Muscle of leg (tissue), 11 donors: ENCODE data around the gene RNF166. TPM values are rescaled to one million over a fixed set of nuclear protein-coding genes. Genes with fewer than 3 reads are reported as not detected.

Experiments
- DNase-seq: peaks from one replicate; pipeline ENCODE4 v3.0.0; 2013
- H3K27ac ChIP-seq: one replicate; pipeline ENCODE4 v1.5.1; 2013; ENCODE audit warnings: mild to moderate bottlenecking, low read length, control low read depth
- H3K27me3 ChIP-seq: one replicate; pipeline ENCODE4 v1.6.1; 2013; ENCODE audit warnings: low read length; ENCODE audit not compliant: control insufficient read depth, insufficient read depth
- H3K36me3 ChIP-seq: one replicate; pipeline ENCODE4 v1.6.1; 2013; ENCODE audit warnings: low read length; ENCODE audit not compliant: control insufficient read depth, insufficient read depth
- H3K4me1 ChIP-seq: one replicate; pipeline ENCODE4 v1.6.1; 2013; ENCODE audit warnings: low read length; ENCODE audit not compliant: control insufficient read depth, insufficient read depth
- H3K4me3 ChIP-seq: one replicate; pipeline ENCODE4 v1.5.1; 2013; ENCODE audit warnings: low read length, control low read depth
- H3K9me3 ChIP-seq: replicated peaks from 2 replicates; pipeline ENCODE4 v1.6.1; 2013; ENCODE audit warnings: low read depth, low read length; ENCODE audit not compliant: control insufficient read depth
- WGBS: methylation state at CpG from one replicate; pipeline ENCODE4 v1.1.5; 2013; ENCODE audit warnings: missing lambda C conversion rate; ENCODE audit not compliant: insufficient coverage; 5-methylcytosine and 5-hydroxymethylcytosine counted together
- polyA plus RNA-seq, 8 donors: library from polyadenylated mRNA; unstranded; fragments of 120-200 nt; gene quantifications; one replicate each; pipeline versions ENCODE4 v1.2.1 to v1.2.3, GENCODE V29; 2013; ENCODE audit warnings: inconsistent platforms in 1 of 8, low replicate concordance in 1 of 8; ENCODE audit not compliant: insufficient read length in 8 of 8, insufficient read depth in 1 of 8
- total RNA-seq: library from RNA; stranded (reverse); fragments of 120-200 nt; gene quantifications from one replicate; pipeline ENCODE4 v1.2.4, GENCODE V29; 2013

The RNF166 gene
- total and polyA plus RNA-seq, 9 donors, result 13.9 to 21.8 (median 17.6) TPM

- DNase-seq, result no peak
- Histone ChIP-seq H3K9me3 (no peaks in the 10 kb centered on the region), H3K27me3 (no peaks in the 10 kb centered on the region), H3K4me3 (no peak overlapping the region), H3K4me1 (peaks cover 18% of the 10 kb centered on the region), H3K27ac (no peak overlapping the region), H3K36me3 (peaks cover 71% of the 10 kb centered on the region)
- WGBS, result 84% methylated on average over 11 of the region's 17 CpGs
These were observed 17.7 kb upstream of the RNF166 start for GRCh38 chr16:88723911-88724310.

- H3K9me3 ChIP-seq, result no peaks in the 10 kb centered on the region
- no peak for DNase-seq
- H3K4me3 ChIP-seq, result no peak overlapping the region
- 93% methylated on average over 7 of the region's 8 CpGs for WGBS
- H3K36me3 ChIP-seq, result peaks cover 75% of the 10 kb centered on the region
- no peaks in the 10 kb centered on the region for H3K27me3 ChIP-seq
- H3K27ac ChIP-seq, result no peak overlapping the region
- H3K4me1 ChIP-seq, result peaks cover 20% of the 10 kb centered on the region
These were observed 17.3 kb upstream of the RNF166 start for GRCh38 chr16:88723507-88723887.

GRCh38 chr16:88722784-88723506 is 16.7 kb upstream of the RNF166 start:
- DNase-seq, result no peak
- Histone ChIP-seq H3K4me1 (peaks cover 17% of the 10 kb centered on the region), H3K27me3 (no peaks in the 10 kb centered on the region), H3K27ac (no peak overlapping the region), H3K9me3 (no peaks in the 10 kb centered on the region), H3K4me3 (no peak overlapping the region), H3K36me3 (peaks cover 80% of the 10 kb centered on the region)
- 87% methylated on average over 37 of the region's 39 CpGs for WGBS

- DNase-seq, result no peak
- 91% methylated on average over 61 of the region's 61 CpGs for WGBS
- Histone ChIP-seq H3K36me3 (peaks cover 81% of the 10 kb centered on the region), H3K27me3 (no peaks in the 10 kb centered on the region), H3K27ac (no peak overlapping the region), H3K4me1 (peaks cover 12% of the 10 kb centered on the region), H3K4me3 (no peak overlapping the region), H3K9me3 (no peaks in the 10 kb centered on the region)
These were observed 15.9 kb upstream of the RNF166 start for GRCh38 chr16:88721815-88722755.

- peaks cover 12% of the 10 kb centered on the region for H3K4me1 ChIP-seq
These were observed 15.0 kb upstream of the RNF166 start for GRCh38 chr16:88721236-88721635.

GRCh38 chr16:88720396-88720970 is 14.3 kb upstream of the RNF166 start:
- Histone ChIP-seq H3K27ac (no peak overlapping the region), H3K36me3 (peaks cover 89% of the 10 kb centered on the region), H3K4me3 (no peak overlapping the region), H3K27me3 (no peaks in the 10 kb centered on the region), H3K4me1 (peaks cover 12% of the 10 kb centered on the region), H3K9me3 (no peaks in the 10 kb centered on the region)
- 79% methylated on average over 6 of the region's 23 CpGs for WGBS
- no peak for DNase-seq

More at GRCh38 chr16:88721236-88721635, 15.0 kb upstream of the RNF166 start:
- H3K9me3 ChIP-seq, result no peaks in the 10 kb centered on the region
- H3K27ac ChIP-seq, result no peak overlapping the region
- no peak for DNase-seq
- WGBS, result 82% methylated on average over 16 of the region's 17 CpGs
- H3K27me3 ChIP-seq, result no peaks in the 10 kb centered on the region
- peaks cover 89% of the 10 kb centered on the region for H3K36me3 ChIP-seq
- H3K4me3 ChIP-seq, result no peak overlapping the region

GRCh38 chr16:88719933-88720296 is 13.7 kb upstream of the RNF166 start:
- no peaks in the 10 kb centered on the region for H3K9me3 ChIP-seq
- H3K36me3 ChIP-seq, result peaks cover 89% of the 10 kb centered on the region
- no peaks in the 10 kb centered on the region for H3K27me3 ChIP-seq
- DNase-seq, result no peak
- peaks cover 12% of the 10 kb centered on the region for H3K4me1 ChIP-seq
- no peak overlapping the region for H3K4me3 ChIP-seq
- 96% methylated on average over 19 of the region's 19 CpGs for WGBS
- H3K27ac ChIP-seq, result no peak overlapping the region

GRCh38 chr16:88719267-88719932 is 13.2 kb upstream of the RNF166 start:
- peaks cover 89% of the 10 kb centered on the region for H3K36me3 ChIP-seq
- peak; percentile 66 for DNase-seq
- no peaks in the 10 kb centered on the region for H3K27me3 ChIP-seq
- no peaks in the 10 kb centered on the region for H3K9me3 ChIP-seq
- H3K4me1 ChIP-seq, result peaks cover 12% of the 10 kb centered on the region
- no peak overlapping the region for H3K27ac ChIP-seq
- 83% methylated on average over 20 of the region's 29 CpGs for WGBS
- H3K4me3 ChIP-seq, result no peak overlapping the region

- H3K27ac ChIP-seq, result no peak overlapping the region
- H3K27me3 ChIP-seq, result no peaks in the 10 kb centered on the region
- no peak for DNase-seq
- 87% methylated on average over 11 of the region's 11 CpGs for WGBS
- peaks cover 12% of the 10 kb centered on the region for H3K4me1 ChIP-seq
- H3K4me3 ChIP-seq, result no peak overlapping the region
- H3K9me3 ChIP-seq, result no peaks in the 10 kb centered on the region
- H3K36me3 ChIP-seq, result peaks cover 93% of the 10 kb centered on the region
These were observed 12.0 kb upstream of the RNF166 start for GRCh38 chr16:88718178-88718577.
